Prostate gland (tissue), 2 donors: ENCODE results near the gene POU3F3. TPM values are rescaled to one million over a fixed set of nuclear protein-coding genes. Genes with fewer than 3 reads are reported as not detected.

Experiments used
- DNase-seq: peaks from one replicate; pipeline ENCODE4 v3.0.0-alpha.2; 2019; ENCODE audit warnings: low spot score
- H3K27ac ChIP-seq, 2 donors: fragments of 200-600 bp; sonication (generic); 2 replicates each; pipeline ENCODE4 v1.5.1; 2017 to 2019
- H3K27me3 ChIP-seq: fragments of 200-600 bp; sonication (generic); replicated peaks from 2 replicates; pipeline ENCODE4 v1.5.1; 2019; ENCODE audit not compliant: insufficient read depth
- H3K36me3 ChIP-seq, 2 donors: fragments of 200-600 bp; sonication (generic); 1 replicate in 1 of 2; 2 replicates in 1 of 2; pipeline versions ENCODE4 v1.5.1 to v1.8.1; 2017 to 2019
- H3K4me1 ChIP-seq: fragments of 200-600 bp; sonication (generic); replicated peaks from 2 replicates; pipeline ENCODE4 v1.5.1; 2019
- H3K4me3 ChIP-seq, 2 donors: fragments of 200-600 bp; sonication (generic); 2 replicates each; pipeline ENCODE4 v1.5.1; 2017 to 2019
- H3K9me3 ChIP-seq: fragments of 200-600 bp; sonication (generic); 2 replicates; pipeline ENCODE4 v1.5.1; 2017
- POLR2A ChIP-seq: fragments of 450-650 bp; IDR thresholded peaks from one replicate; pipeline ENCODE4 v1.6.1; 2016; ENCODE audit warnings: antibody characterized with exemption, mild to moderate bottlenecking
- POLR2AphosphoS5 ChIP-seq: sonication (generic); formaldehyde crosslinking; IDR thresholded peaks from one replicate; pipeline ENCODE4 v1.6.1; 2017; ENCODE audit warnings: antibody characterized with exemption
- whole genome bisulfite sequencing: methylation state at CpG from one replicate; pipeline ENCODE4 v1.1.5; 2018; 5-methylcytosine and 5-hydroxymethylcytosine counted together
- intact Hi-C: fragments of 100-400 bp; cut with DNase I; formaldehyde crosslinking; loops from one replicate; pipeline ENCODE4 v1.14.2; 2022
- total RNA-seq, 2 donors: library from RNA; depleted of rRNA; stranded (reverse); fragments of >200 nt; gene quantifications; one replicate each; pipeline ENCODE4 v1.1.0, GENCODE V29; 2016
- TF ChIP-seq, protein P1 (sequence below), 4 experiments: fragments of 200-600 bp in 2 of 4; fragments of 450-650 bp in 2 of 4; sonication (generic) in 2 of 4; IDR thresholded peaks; 1 replicate in 3 of 4; 2 replicates in 1 of 4; pipeline ENCODE4 v1.5.1; 2016 to 2019; ENCODE audit warnings: antibody characterized with exemption in 4 of 4, mild to moderate bottlenecking in 2 of 4, moderate library complexity in 2 of 4

Gene POU3F3
- total RNA-seq, 2 donors from 2014 or later = 2.2 TPM; not detected in 1

DNA sequence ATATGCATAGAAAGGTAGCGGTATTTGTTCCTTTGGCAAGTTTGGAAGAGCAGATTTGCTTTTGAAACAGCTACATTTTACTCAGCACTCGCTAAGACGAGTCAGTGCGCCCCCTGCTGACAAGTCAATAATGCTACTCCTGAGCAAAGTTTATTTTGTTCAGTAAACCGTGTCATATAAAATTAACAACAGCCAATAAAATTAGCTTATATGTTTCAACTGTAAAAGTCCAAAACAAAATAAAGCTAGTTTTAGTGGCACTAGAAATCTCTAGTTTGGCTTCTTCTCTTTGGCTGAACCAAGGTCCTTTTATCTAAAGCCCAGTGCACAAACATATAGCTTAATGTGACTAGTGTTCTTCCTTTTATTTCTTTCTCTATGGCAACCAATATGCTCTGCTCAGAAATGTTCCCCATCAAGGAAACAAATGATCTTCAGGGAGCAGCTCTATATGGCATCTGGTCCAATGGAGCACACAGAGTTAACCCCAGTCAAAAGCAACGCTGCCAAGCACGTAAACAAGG is 4.2 kb upstream of the POU3F3 start:
- peak; percentile 57 for DNase-seq
- Histone ChIP-seq H3K27me3 (peaks cover 56% of the 10 kb centered on the region), H3K36me3 (no peaks in the 10 kb centered on the region), H3K4me3 (no peak overlapping the region), H3K9me3 (no peaks in the 10 kb centered on the region), H3K4me1 (no peaks in the 10 kb centered on the region), H3K27ac (no peak overlapping the region)
- 4% methylated on average over 7 of the region's 7 CpGs for WGBS
- peak; percentile 51 for TF ChIP-seq POLR2AphosphoS5
- TF ChIP-seq, protein P1, sequence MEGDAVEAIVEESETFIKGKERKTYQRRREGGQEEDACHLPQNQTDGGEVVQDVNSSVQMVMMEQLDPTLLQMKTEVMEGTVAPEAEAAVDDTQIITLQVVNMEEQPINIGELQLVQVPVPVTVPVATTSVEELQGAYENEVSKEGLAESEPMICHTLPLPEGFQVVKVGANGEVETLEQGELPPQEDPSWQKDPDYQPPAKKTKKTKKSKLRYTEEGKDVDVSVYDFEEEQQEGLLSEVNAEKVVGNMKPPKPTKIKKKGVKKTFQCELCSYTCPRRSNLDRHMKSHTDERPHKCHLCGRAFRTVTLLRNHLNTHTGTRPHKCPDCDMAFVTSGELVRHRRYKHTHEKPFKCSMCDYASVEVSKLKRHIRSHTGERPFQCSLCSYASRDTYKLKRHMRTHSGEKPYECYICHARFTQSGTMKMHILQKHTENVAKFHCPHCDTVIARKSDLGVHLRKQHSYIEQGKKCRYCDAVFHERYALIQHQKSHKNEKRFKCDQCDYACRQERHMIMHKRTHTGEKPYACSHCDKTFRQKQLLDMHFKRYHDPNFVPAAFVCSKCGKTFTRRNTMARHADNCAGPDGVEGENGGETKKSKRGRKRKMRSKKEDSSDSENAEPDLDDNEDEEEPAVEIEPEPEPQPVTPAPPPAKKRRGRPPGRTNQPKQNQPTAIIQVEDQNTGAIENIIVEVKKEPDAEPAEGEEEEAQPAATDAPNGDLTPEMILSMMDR (IDR thresholded peaks at IDR 0.05) = peak; percentile 29 to 69 (median 54)
- no peak for TF ChIP-seq POLR2A
- intact Hi-C loops = no loop called here

DNA sequence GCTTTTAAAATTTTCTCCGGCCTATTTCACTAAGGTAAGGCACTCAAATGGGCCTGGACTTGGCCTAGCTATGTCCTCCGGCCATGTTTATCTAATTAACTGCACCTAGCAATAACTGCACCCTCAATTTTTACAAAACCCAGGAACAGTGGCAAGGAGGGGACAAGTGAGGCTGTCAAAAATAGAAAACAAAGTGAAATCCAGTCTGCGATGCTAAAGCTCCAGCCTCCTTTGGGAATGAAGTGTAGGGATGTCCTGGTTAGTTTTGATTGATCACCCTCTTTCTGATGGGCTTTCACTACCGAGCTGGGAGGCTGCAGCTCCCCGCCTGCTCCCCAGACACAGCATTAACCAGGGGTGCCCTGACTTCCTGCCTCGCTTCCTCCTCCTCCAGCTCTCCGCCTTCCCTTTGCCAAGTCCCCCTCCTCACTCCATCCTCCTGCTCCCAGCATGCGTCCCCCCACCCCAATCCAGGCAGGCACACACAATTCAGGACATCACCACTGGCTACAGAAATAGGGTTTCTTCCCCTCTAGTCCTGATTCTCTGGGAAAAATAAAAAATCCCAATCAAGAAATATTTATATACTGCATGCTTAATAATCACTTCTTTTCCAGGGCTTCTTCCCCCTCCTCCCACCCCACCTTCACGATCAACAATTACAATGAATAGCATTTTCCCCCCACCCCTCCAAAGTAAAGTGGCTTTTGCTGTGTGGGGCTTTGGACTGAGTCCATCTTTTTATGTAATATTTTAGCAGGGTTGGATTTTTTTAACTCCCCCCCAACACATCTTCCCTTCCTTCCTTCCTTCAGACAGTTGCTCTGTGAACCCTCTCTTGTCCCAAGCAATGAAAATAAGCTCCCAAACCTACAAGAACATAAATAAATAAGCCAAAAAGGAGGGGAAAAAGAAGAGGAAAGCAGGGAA is 3.3 kb upstream of the POU3F3 start:
- 18% methylated on average over 9 of the region's 9 CpGs for WGBS
- Histone ChIP-seq H3K9me3 (no peaks in the 10 kb centered on the region), H3K36me3 (no peaks in the 10 kb centered on the region), H3K27ac (no peak overlapping the region), H3K27me3 (peaks cover 50% of the 10 kb centered on the region), H3K4me3 (no peak overlapping the region), H3K4me1 (no peaks in the 10 kb centered on the region)
- TF ChIP-seq POLR2AphosphoS5 = no peak
- no peak for TF ChIP-seq POLR2A
- TF ChIP-seq, protein P1 (IDR thresholded peaks at IDR 0.05) = no peak
- DNase-seq = no peak
- intact Hi-C loops = no loop called here

DNA sequence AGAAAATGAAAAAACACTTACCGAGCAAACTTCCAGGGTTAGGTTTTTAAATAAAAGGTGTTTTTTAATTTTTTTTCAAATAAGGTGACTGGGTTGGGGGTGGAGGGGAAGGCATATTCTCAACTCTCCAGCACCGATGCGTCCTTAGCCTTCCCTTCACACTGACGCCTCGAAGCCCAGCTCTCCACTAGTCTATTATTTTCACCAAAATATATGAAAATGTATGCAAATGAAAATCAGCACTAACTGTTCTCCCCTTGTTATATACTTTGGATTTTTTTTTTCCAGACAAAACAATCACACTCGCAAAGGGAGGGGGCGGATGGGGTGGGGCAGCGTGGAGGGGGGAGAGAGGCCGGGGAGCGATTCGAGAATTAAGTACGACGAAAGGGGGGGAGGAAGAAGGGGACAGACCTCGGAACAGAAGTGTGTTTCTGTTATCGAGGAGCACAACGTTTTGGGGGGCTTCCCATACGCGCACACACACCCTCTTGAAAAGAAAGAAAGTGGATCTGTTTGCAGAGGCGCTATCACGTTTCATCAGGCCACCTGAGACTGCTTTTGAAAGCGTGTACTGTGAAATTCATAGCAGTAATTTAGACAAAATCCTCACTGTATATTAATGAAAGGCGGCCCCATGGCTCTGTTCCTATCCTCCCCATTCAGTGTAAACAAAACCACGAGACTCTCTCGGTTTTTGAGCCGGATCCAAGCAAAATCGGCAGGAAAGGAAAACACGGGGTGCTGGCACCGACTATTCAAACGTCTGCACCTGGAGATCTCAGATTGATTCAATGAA is 2.4 kb upstream of the POU3F3 start:
- no peak overlapping the region for H3K27ac ChIP-seq
- no peaks in the 10 kb centered on the region for H3K36me3 ChIP-seq
- H3K9me3 ChIP-seq = no peaks in the 10 kb centered on the region
- peaks cover 52% of the 10 kb centered on the region for H3K27me3 ChIP-seq
- TF ChIP-seq POLR2A (no peak), POLR2AphosphoS5 (no peak)
- TF ChIP-seq, protein P1 (IDR thresholded peaks at IDR 0.05) = no peak
- no peaks in the 10 kb centered on the region for H3K4me1 ChIP-seq
- intact Hi-C loops = no loop called here
- no peak for DNase-seq
- no peak overlapping the region for H3K4me3 ChIP-seq
- WGBS = 6% methylated on average over 29 of the region's 29 CpGs

DNA sequence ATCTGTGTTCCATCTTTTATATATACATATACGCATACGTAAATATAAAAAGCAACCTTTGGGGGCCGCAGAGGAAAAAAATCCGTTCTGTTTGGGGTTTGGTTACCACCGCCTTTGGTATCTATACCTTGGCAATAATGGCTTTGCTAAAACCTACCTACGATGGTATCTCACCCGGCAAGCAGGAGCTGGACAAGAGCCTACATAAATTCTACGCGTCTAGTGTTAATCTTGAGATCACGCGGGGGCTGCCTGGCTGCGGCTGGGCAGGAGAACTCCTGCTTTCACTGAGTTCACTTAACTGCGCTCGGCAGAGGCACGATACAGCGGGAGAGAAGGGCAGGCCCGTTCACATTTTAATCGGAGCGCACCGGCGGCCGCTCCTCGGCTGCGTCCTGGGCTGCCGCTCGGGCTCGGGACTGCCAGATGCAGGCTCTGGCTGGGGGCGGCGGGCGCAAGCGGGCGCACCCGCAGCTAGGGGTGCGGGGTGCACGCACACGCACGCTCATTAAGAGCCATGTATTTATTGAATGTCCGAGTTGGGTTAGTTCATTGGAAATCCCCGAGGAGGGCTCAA is 1.7 kb upstream of the POU3F3 start:
- WGBS = 5% methylated on average over 39 of the region's 39 CpGs
- no peak for DNase-seq
- Histone ChIP-seq H3K4me3 (peak overlapping the region in 1 of 2 donors; percentile 3), H3K27ac (no peak overlapping the region), H3K4me1 (no peaks in the 10 kb centered on the region), H3K36me3 (no peaks in the 10 kb centered on the region), H3K9me3 (no peaks in the 10 kb centered on the region), H3K27me3 (peaks cover 51% of the 10 kb centered on the region)
- intact Hi-C loops = no loop called here
- TF ChIP-seq POLR2AphosphoS5 (peak; percentile 5), POLR2A (no peak)
